ENCODE data around the gene ZBTB34. TPM values are rescaled to one million over a fixed set of nuclear protein-coding genes. Genes with fewer than 3 reads are reported as not detected.

ZBTB34 gene
- polyA plus RNA-seq, 2 of the 4 experiments (the other 2 are of a cell fraction) = 4.1 to 6.4 TPM

GRCh38 chr9:126842220-126842842 lies 18.1 kb upstream of the ZBTB34 start:
- POLR2A ChIA-PET = no interaction called here

GRCh38 chr9:126842977-126843799 lies 17.3 kb upstream of the ZBTB34 start:
- Histone ChIP-seq H3K9me3 (no peaks in the 10 kb centered on the region), H3K4me3 (no peak overlapping the region), H3K27ac (no peak overlapping the region; a peak in 1 of 6 replicates), H3K4me1 (peaks cover 9% of the 10 kb centered on the region), H3K4me2 (no peak overlapping the region)
- ChIA-PET POLR2A (interaction anchor here (1.0 kb wide), 1 partner anchor 11 kb away, joined by 3 read pairs; no protein-coding TSS in a partner anchor), CTCF (interaction anchor here (1.4 to 4.8 kb wide), 2 partner anchors 14 to 16 kb away, joined by 3 to 20 read pairs; no protein-coding TSS in a partner anchor)
- no peak for ATAC-seq
- TF ChIP-seq ZFP36 (IDR thresholded peaks at IDR 0.05; ENCODE audit: borderline replicate concordance, partially characterized antibody) = no peak
- no peak for TF ChIP-seq SMC3 (IDR thresholded peaks at IDR 0.05)
- TF ChIP-seq GATA3 (IDR thresholded peaks at IDR 0.05; ENCODE audit: borderline replicate concordance) = no peak
- no peak for TF ChIP-seq CTCF (IDR thresholded peaks at IDR 0.05)
- no peak for TF ChIP-seq CBX8 (IDR thresholded peaks at IDR 0.05)
- TF ChIP-seq HOXA7 (CRISPR knock-in tag; IDR thresholded peaks at IDR 0.05) = no peak
- no peak for TF ChIP-seq E2F6 (IDR thresholded peaks at IDR 0.05; ENCODE audit: borderline replicate concordance, low read depth)
- no peak for TF ChIP-seq EHF (CRISPR knock-in tag; IDR thresholded peaks at IDR 0.05)
- no peak for TF ChIP-seq ZSCAN20 (CRISPR knock-in tag; IDR thresholded peaks at IDR 0.05)
- TF ChIP-seq NR3C1 (IDR thresholded peaks at IDR 0.05) = no peak
- TF ChIP-seq HMGXB4 (CRISPR knock-in tag; IDR thresholded peaks at IDR 0.05; ENCODE audit: borderline replicate concordance) = no peak
- TF ChIP-seq USF2 (IDR thresholded peaks at IDR 0.05) = no peak
- TF ChIP-seq FOXS1 (CRISPR knock-in tag; IDR thresholded peaks at IDR 0.05) = no peak
- no peak for TF ChIP-seq RCOR1 (IDR thresholded peaks at IDR 0.05; ENCODE audit: low read depth, low read length)
- TF ChIP-seq SREBF2 (IDR thresholded peaks at IDR 0.05) = no peak
- 82% methylated on average over 10 of the region's 10 CpGs for WGBS (ENCODE audit: missing lambda C conversion rate)
- DNase-seq (ENCODE audit: low read depth in 1 of 2, low spot score in 1 of 2) = no peak
- no peak for FAIRE-seq

More at GRCh38 chr9:126842220-126842842, 18.1 kb upstream of the ZBTB34 start:
- Histone ChIP-seq H3K4me3 (no peak overlapping the region), H3K4me1 (peaks cover 9% of the 10 kb centered on the region), H3K9me3 (no peaks in the 10 kb centered on the region), H3K4me2 (no peak overlapping the region), H3K27ac (no peak overlapping the region)
- FAIRE-seq (no peak), ATAC-seq (no peak), DNase-seq (ENCODE audit: low read depth in 1 of 2, low spot score in 1 of 2) (no peak)
- 85% methylated on average over 13 of the region's 13 CpGs for WGBS (ENCODE audit: missing lambda C conversion rate)
- TF ChIP-seq PBX3 (IDR thresholded peaks at IDR 0.05) (no peak), GATA3 (IDR thresholded peaks at IDR 0.05; ENCODE audit: borderline replicate concordance) (no peak), ZFP36 (IDR thresholded peaks at IDR 0.05; ENCODE audit: borderline replicate concordance, partially characterized antibody) (no peak), POLR2A (IDR thresholded peaks at IDR 0.05; ENCODE audit: low read length) (no peak), SMC3 (IDR thresholded peaks at IDR 0.05) (no peak), MAZ (IDR thresholded peaks at IDR 0.05; ENCODE audit: borderline replicate concordance, low read depth, low read length) (no peak), TP53 (CRISPR knock-in tag; IDR thresholded peaks at IDR 0.05) (no peak), JUN (IDR thresholded peaks at IDR 0.05) (no peak), USF2 (IDR thresholded peaks at IDR 0.05) (no peak), FOSB (CRISPR knock-in tag; IDR thresholded peaks at IDR 0.05) (no peak), MAX (IDR thresholded peaks at IDR 0.05) (no peak), MAFK (IDR thresholded peaks at IDR 0.05; ENCODE audit: partially characterized antibody) (no peak), CHD4 (IDR thresholded peaks at IDR 0.05; ENCODE audit: borderline replicate concordance) (no peak), CEBPB (IDR thresholded peaks at IDR 0.05) (no peak), HOXB13 (CRISPR knock-in tag; IDR thresholded peaks at IDR 0.05; ENCODE audit: low read depth) (no peak), NFE2L2 (conservative IDR thresholded peaks at IDR 0.05; ENCODE audit: low read length) (no peak), HEYL (CRISPR knock-in tag; IDR thresholded peaks at IDR 0.05) (no peak)
- CTCF ChIA-PET = interaction anchor here (1.4 kb wide), 1 partner anchor 13 kb away, joined by 3 read pairs; no protein-coding TSS in a partner anchor
